T-helper 2 cell treated with Interferon-gamma antibody and Interleukin-4, amounts not matched to agents 100 ng/mL and 5 ng/mL, for 36 hours (primary cell): ENCODE data around the gene CLEC16A. TPM values are rescaled to one million over a fixed set of nuclear protein-coding genes. Genes with fewer than 3 reads are reported as not detected.

Source experiments
- intact Hi-C: fragments of 100-400 bp; cut with micrococcal nuclease; formaldehyde crosslinking; loops from one replicate; pipeline ENCODE4 v1.15.1; 2023
- total RNA-seq: library from RNA; stranded (reverse); gene quantifications from 2 replicates; pipeline ENCODE4 v1.2.3, GENCODE V29; 2022

CLEC16A gene
- 31.0 and 32.8 TPM in 2 replicates for total RNA-seq

GRCh38 chr16:10944249-10945064, at the start of gene CLEC16A:
Gene CLEC16A, plus strand, starts transcription at chr16:10944564. Its CDS starts 154 bp downstream, at chr16:10944718.
- intact Hi-C loops = loop anchor here (1.0 to 10.0 kb wide), 5 partner anchors 200 to 972 kb away; partner anchors contain the start of genes RMI2, RSL1D1 and ZC3H7A

- intact Hi-C loops = no loop called here
These were observed 49.1 kb upstream of the CLEC16A start for GRCh38 chr16:10895053-10895946.

- intact Hi-C loops = no loop called here
These were observed 48.2 kb upstream of the CLEC16A start for GRCh38 chr16:10896165-10896564.

GRCh38 chr16:10896723-10897122, 47.6 kb upstream of the CLEC16A start:
- intact Hi-C loops = no loop called here

- intact Hi-C loops = no loop called here
These were observed 47.2 kb upstream of the CLEC16A start for GRCh38 chr16:10897134-10897533.

- intact Hi-C loops = no loop called here
These were observed 41.4 kb upstream of the CLEC16A start for GRCh38 chr16:10902999-10903398.

- intact Hi-C loops = no loop called here
These were observed 37.9 kb upstream of the CLEC16A start for GRCh38 chr16:10906482-10906881.

GRCh38 chr16:10906914-10907756, 37.2 kb upstream of the CLEC16A start:
- intact Hi-C loops = no loop called here

GRCh38 chr16:10907757-10908045, 36.7 kb upstream of the CLEC16A start:
- intact Hi-C loops = no loop called here

- intact Hi-C loops = no loop called here
These were observed 33.1 kb upstream of the CLEC16A start for GRCh38 chr16:10911267-10911666.

- intact Hi-C loops = no loop called here
These were observed 27.8 kb upstream of the CLEC16A start for GRCh38 chr16:10916534-10916933.

- intact Hi-C loops = loop anchor here (1.0 to 2.0 kb wide), 4 partner anchors 42 to 404 kb away; partner anchors contain the start of gene CIITA
These were observed 25.9 kb upstream of the CLEC16A start for GRCh38 chr16:10918294-10919002.

- intact Hi-C loops = loop anchor here (2.0 kb wide), 2 partner anchors 42 to 174 kb away; partner anchors contain the start of gene CIITA
These were observed 25.4 kb upstream of the CLEC16A start for GRCh38 chr16:10919003-10919351.

- intact Hi-C loops = no loop called here
These were observed 23.5 kb upstream of the CLEC16A start for GRCh38 chr16:10920726-10921427.

- intact Hi-C loops = no loop called here
These were observed 22.6 kb upstream of the CLEC16A start for GRCh38 chr16:10921536-10922327.

- intact Hi-C loops = no loop called here
These were observed 21.8 kb upstream of the CLEC16A start for GRCh38 chr16:10922328-10923145.

- intact Hi-C loops = no loop called here
These were observed 21.2 kb upstream of the CLEC16A start for GRCh38 chr16:10923146-10923649.

GRCh38 chr16:10923650-10924214, 20.6 kb upstream of the CLEC16A start:
- intact Hi-C loops = no loop called here
